NCI-H82 treated with DMSO at 0.1 percent for 48 hours (cell line): ENCODE results near the gene DLG3.

ENCODE experiments used
- DNase-seq: peaks from one replicate; lab custom pipeline; 2025; ENCODE audit not compliant: unreplicated experiment; lab: John Stamatoyannopoulos, UW

Gene DLG3

DNA sequence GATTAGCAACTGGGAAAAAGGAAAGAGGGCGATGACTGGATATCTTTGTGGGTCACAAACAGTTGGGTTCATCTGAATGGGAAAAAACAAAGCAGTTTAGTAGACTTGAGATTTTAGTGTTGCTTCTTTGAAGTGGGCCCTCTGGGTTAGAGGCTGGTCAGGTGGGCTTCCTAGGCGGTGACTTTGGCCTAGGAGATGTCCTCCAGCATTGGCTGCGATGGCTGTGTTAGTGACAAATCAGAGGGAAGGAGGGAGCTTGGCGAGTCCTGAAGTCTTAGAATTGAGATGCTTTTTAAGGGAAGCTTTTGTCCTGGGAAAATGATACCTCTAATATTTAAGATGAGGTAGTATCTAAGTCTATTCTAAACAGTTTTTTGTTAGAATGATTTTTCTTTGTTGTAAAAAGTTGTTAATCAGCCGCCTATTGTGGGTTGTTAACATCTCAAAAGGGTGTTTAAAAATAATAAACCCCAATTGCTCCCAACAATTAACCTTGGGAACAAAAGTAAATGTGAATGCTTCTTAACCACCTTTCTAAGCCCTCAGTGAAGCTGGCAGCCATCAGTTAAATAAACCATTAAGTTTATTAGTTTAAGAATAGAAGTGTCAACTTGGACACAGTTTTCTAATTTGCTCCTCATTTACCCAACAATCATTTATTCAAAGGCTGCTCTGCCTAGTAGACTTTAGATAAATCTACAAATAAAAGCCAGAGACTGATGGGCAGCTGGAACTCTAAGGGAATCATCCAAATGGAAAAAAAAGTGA is 31.7 kb downstream of the DLG3 start:
- DNase-seq, result no peak

GRCh38 chrX:70476934-70477733 is 32.5 kb downstream of the DLG3 start:
- peak; percentile 76 for DNase-seq

- no peak for DNase-seq
These were observed 33.1 kb downstream of the DLG3 start for GRCh38 chrX:70477734-70478075.

GRCh38 chrX:70478526-70479245 is 34.1 kb downstream of the DLG3 start:
- DNase-seq, result peak; percentile 87

- DNase-seq, result no peak
These were observed 34.7 kb downstream of the DLG3 start for GRCh38 chrX:70479247-70479921.

DNA sequence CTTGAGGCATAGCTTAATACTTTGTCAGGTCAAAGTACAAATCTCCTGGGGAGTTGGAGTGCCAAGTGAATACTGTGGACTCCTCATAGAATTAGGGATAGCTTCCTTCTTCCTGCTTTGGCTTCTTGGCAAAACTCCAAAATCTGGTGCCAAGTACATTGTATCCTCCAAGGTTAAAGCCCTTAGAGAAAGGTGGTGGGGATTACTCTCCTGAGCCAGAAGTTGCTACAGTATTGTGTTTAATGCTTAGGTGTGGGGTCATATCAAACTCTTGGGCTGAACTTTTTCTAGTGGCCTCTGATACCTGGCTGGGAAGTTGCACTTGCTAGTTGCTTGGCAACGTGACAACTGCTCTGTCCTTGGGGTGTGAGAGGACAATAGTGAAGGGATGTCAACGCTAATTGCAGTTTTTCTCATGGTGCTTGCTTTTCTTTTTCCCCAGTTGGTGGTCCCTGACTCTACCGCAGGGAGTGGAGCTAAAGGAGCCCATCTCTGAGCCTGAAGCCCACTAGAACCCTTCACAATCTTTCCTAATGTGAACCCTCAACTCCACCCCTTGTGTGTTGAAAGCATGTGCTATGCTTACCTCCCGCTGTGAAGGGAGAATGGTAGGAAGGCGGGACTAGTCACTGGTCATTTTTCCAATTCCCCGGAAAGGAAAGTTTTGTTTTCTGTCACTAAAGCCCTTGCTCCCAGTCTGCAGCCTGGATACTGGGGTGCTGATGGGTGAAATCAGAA is 35.5 kb downstream of the DLG3 start:
- DNase-seq, result peak; percentile 60

GRCh38 chrX:70480660-70481018 is 36.0 kb downstream of the DLG3 start:
- no peak for DNase-seq

DNA sequence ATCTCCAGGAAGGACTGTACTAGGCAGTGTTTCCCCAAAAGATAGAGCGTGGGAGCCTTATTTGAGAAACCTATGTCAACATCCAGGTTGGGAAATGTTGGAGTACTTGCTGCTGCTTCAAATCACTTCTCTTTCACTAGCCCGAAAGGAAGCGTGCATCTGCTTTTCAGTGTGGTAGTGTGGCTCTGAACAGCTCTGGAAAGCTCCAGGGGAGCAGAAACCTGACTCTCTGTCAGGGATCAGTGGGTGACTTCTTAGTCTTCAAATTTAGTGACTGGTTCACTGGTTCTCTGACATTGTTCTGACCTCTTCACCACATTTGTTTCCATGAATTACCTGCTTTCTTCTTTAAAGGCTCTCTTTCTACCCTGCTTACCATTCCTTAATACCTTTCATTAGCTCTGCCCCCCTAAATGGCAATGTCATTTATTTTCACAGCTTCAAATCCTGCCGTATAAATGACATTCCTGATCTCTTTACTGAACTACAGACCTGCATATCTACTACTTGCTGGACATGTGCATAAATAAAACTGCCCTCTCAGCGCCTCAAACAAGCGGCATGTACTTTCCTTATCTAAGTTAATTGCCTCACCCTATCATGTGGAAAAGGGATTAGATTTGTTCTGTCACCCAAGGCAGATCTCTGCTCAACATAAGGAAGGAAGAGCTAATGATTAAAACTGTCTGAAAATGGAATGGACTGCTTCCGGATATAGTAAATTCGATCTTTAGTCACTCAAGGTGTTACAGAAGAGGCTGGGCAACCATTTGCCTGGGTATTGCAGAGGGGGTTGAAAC is 37.0 kb downstream of the DLG3 start:
- peak; percentile 81 for DNase-seq

DNA sequence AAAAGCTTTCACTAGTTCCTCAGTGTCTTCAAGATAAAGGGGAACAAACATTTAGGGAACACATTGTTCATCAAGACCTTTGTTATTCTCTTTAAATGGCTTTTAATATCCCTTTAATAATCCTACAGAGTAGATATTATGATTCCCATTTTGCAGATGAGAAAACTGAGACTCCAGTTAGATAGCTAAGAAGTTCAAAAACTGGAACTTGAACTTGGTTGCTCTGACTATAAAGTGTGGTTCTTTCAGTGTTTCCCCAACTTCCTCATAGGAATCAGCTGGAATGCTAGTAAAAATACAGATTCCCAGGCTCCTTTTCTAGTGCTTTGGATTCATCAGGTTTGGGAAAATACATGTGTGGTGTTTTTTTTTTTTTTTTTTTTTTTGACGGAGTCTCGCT is 37.7 kb downstream of the DLG3 start:
- no peak for DNase-seq

- no peak for DNase-seq
These were observed 40.8 kb downstream of the DLG3 start for GRCh38 chrX:70485466-70485865.

DNA sequence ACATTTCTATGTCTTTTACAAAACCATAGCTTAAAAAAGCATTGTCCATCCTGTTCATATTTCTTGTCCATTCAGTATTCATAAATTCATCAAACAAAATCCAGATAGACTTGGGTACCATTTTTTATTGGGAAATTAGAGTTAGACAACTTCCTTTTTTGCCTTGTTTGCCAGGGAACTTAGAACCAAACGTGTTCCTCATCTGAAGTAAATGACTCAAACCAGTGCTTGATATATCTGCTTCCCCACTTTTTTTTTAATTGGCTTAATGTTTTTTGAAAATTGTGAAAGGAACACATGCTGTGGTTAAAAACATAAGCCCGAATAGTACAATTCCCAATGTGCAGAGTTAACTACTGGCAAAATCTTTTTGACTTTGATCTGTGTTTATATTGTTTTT is 44.2 kb downstream of the DLG3 start:
- no peak for DNase-seq

- DNase-seq, result no peak
These were observed 49.8 kb downstream of the DLG3 start for GRCh38 chrX:70494441-70494840.

GRCh38 chrX:70496491-70496890 is 51.9 kb downstream of the DLG3 start:
- no peak for DNase-seq

DNA sequence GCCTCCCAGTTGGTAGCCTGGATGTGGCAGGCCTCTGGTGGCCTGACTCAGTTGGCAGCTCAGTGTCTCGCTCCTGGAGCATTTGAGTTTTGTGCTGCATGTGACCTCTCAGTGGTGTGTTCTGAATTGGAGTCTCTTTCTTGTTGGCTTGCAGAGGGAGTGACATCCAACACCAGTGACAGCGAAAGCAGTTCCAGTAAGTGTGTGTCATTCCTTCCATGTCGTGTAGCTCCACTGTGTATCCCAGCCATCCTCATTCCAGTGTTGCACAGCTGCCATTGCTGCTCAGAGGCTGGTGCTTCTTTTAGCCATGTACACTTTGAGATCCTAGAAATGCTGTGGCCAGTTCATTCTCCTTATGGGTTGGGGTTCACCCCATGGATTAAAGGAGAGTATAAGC is 52.4 kb downstream of the DLG3 start:
- DNase-seq, result no peak

DNA sequence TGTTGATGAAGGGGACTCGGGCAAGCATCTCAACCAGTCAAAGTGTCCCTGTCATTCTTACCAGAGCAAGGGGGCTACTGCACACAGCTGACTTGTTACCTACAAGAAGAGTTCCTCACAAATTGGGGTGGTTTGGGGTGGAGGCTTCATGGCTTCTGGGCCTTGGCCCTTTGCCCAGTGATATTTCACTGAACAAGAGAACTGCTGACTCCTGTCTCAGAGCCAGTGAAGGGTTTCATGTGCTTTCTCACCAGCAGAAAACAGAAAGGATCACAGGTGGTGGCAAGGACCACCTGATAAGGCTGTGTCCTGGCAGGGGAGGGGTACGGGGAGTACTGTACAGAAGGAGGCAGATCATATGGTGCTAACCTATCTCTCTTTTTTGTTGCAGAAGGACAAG is 53.5 kb downstream of the DLG3 start:
- DNase-seq, result no peak

- DNase-seq, result no peak
These were observed 56.2 kb downstream of the DLG3 start for GRCh38 chrX:70500826-70501225.

- DNase-seq, result no peak
These were observed 60.3 kb downstream of the DLG3 start for GRCh38 chrX:70504772-70505450.

DNA sequence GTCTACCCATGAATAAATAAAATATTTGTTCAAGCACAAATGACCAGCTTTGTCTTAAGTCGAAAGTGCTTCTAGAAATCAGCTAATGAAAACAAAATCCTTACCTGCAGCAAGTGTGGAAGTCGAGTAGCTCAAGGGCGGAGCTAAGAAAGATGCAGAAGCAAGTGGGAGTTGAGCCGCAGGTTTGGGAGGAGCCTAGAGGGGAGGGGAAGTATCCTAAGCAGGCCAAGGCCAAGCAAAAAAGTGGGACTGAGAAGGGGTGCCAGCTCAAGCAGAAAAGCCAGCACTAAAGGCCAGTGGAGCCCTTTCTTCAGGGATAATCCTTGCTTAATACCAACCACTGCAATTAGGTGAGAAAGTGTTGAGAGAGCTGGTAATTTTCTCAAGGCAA is 60.8 kb downstream of the DLG3 start:
- peak; percentile 6 for DNase-seq

- no peak for DNase-seq
These were observed 63.8 kb downstream of the DLG3 start for GRCh38 chrX:70508296-70508911.
